ENCODE data around the gene STXBP3. TPM values are rescaled to one million over a fixed set of nuclear protein-coding genes. Genes with fewer than 3 reads are reported as not detected.

STXBP3 gene
- total RNA-seq, 1 experiment from 2014 or later = 34.1 TPM

DNA sequence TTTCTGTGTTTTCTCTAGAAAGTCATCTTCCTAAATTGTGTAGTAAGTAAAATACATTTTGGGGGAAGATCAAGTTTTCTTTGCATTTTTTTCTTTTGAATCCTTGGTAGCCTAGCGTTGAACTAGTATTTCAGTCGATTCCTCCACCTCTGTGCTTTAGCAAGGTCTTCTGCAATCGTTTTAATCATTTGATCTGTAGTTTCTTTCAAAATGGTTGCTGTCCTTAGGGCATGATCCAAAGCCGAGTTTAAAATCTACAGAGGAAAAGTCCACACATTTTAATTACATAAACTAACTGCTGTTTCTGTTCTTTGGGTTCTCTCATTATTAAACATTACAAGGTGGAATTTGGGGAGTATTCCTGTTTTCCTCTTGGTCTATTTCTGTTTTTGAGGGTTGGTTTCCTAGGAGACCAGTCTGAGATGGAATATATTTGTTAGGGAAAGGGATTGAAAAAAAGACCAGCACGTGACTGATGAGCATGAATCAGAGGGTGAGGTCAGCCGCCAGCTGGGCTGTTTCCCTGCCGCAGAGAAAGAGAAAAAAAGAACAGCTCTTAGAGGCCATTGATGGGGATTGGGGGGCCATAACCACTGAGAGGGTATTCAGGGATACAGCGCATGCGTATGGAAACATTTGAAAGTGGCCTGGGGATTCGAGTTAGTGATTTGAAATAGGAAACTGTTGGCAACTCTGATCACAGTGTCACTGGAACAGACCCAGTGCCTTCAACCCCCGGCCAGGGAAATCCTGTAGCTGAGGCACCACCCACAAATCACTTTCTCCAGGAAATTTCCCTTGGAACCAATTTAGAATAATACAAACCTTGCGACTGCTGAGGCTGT, 69.8 kb downstream of the STXBP3 start:
- no peak overlapping the region for H3K4me2 ChIP-seq (ENCODE audit: insufficient read depth, insufficient read length, low read length)

More for the DNA sequence above, 69.8 kb downstream of the STXBP3 start:
- no peak overlapping the region for H4K91ac ChIP-seq (ENCODE audit: insufficient read length, low read depth, low read length)
- Mint-ChIP-seq H3K4me3 (peak overlapping the region; percentile 3 to 12; a peak in 3 of 5 replicates), H3K27ac (peak overlapping the region; percentile 77 to 93 (median 82)), H3K4me1 (peaks cover 31 to 36% of the 10 kb centered on the region in 2 experiments), H3K36me3 (ENCODE audit: insufficient read depth in 1 of 3, low read depth in 3 of 3) (0 out of 7 replicates have a peak, but pooled peaks cover 0 to 3% (median 0%) of the 10 kb centered on the region in 3 experiments), H3K9me3 (no peaks in the 10 kb centered on the region), H3K27me3 (ENCODE audit: low read depth) (no peaks in the 10 kb centered on the region)
- H2BK5ac ChIP-seq (ENCODE audit: insufficient read length, low read length) = no peak overlapping the region
- H2AFZ ChIP-seq (ENCODE audit: low read length) = peak overlapping the region; percentile 86
- H3K9me3 ChIP-seq (ENCODE audit: control insufficient read depth, low read depth, low read length) = no peaks in the 10 kb centered on the region
- peak overlapping the region; percentile 97 for H2BK120ac ChIP-seq (ENCODE audit: low read depth, low read length, poor library complexity, severe bottlenecking)
- H3K79me1 ChIP-seq (ENCODE audit: insufficient read depth, low read depth, low read length, poor library complexity, severe bottlenecking) = no peaks in the 10 kb centered on the region
- no peak overlapping the region for H4K5ac ChIP-seq (ENCODE audit: insufficient read length, low read depth, low read length)
- no peak overlapping the region for H3K4ac ChIP-seq (ENCODE audit: low read depth, low read length)
- no peaks in the 10 kb centered on the region for H4K20me1 ChIP-seq (ENCODE audit: control insufficient read depth, insufficient read depth, insufficient read length)
- H3K23ac ChIP-seq (ENCODE audit: insufficient read length, low read depth, low read length) = no peak overlapping the region
- no peaks in the 10 kb centered on the region; the same call in 1 of the 2 replicates for H3K4me1 ChIP-seq (ENCODE audit: insufficient read depth, low read length)
- H3K27ac ChIP-seq (ENCODE audit: insufficient read length, low read depth, low read length) = peak overlapping the region; percentile 59
- H2BK15ac ChIP-seq (ENCODE audit: low read depth, low read length) = no peak overlapping the region
- H4K8ac ChIP-seq (replicated peaks; ENCODE audit: insufficient read length, low read depth, low read length) = no peak overlapping the region
- H3K23me2 ChIP-seq (ENCODE audit: insufficient read length, low read depth, low read length, poor library complexity, severe bottlenecking) = no peaks in the 10 kb centered on the region
- TF ChIP-seq, protein P1, sequence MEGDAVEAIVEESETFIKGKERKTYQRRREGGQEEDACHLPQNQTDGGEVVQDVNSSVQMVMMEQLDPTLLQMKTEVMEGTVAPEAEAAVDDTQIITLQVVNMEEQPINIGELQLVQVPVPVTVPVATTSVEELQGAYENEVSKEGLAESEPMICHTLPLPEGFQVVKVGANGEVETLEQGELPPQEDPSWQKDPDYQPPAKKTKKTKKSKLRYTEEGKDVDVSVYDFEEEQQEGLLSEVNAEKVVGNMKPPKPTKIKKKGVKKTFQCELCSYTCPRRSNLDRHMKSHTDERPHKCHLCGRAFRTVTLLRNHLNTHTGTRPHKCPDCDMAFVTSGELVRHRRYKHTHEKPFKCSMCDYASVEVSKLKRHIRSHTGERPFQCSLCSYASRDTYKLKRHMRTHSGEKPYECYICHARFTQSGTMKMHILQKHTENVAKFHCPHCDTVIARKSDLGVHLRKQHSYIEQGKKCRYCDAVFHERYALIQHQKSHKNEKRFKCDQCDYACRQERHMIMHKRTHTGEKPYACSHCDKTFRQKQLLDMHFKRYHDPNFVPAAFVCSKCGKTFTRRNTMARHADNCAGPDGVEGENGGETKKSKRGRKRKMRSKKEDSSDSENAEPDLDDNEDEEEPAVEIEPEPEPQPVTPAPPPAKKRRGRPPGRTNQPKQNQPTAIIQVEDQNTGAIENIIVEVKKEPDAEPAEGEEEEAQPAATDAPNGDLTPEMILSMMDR (conservative IDR thresholded peaks at IDR 0.05) = no peak
- no peak overlapping the region for H3K56ac ChIP-seq (ENCODE audit: insufficient read length, low read depth, low read length)
- H3T11ph ChIP-seq (ENCODE audit: low read length) = peak overlapping the region; percentile 78
- no peak overlapping the region for H3K9ac ChIP-seq (ENCODE audit: extremely low read depth, insufficient read length, low read length)
- peak overlapping the region; percentile 79; the same call in 1 of the 2 replicates for H3K14ac ChIP-seq (ENCODE audit: insufficient read depth, low read length)
- no peaks in the 10 kb centered on the region for H3K27me3 ChIP-seq (ENCODE audit: insufficient read depth, low read length)
- H3K79me2 ChIP-seq (ENCODE audit: insufficient read depth, low read length) = no peaks in the 10 kb centered on the region
- H2BK20ac ChIP-seq (ENCODE audit: low read depth, low read length, poor library complexity, severe bottlenecking) = no peak overlapping the region
- peak; percentile 63 for DNase-seq
- WGBS (ENCODE audit: extremely low coverage, insufficient read length, low lambda C conversion rate) = no CpG with 5 or more reads among the region's 12 CpGs
- no peak overlapping the region for H2BK12ac ChIP-seq (ENCODE audit: insufficient read length, low read depth, low read length)
- H2AK5ac ChIP-seq (ENCODE audit: insufficient read length, low read length) = no peak overlapping the region
- H3K18ac ChIP-seq (ENCODE audit: insufficient read length, low read depth, low read length) = peak overlapping the region; percentile 77
